Motor neuron (in vitro differentiated cells): ENCODE results near the gene COX5B. TPM values are rescaled to one million over a fixed set of nuclear protein-coding genes. Genes with fewer than 3 reads are reported as not detected.

Source experiments
- ATAC-seq, 8 experiments: fragments of 200-7000 bp; cut with Tn5 transposase; replicated peaks in 6 of 8; 2 replicates each; pipeline ENCODE4 v1.8.0; 2021; ENCODE audit warnings: mild to moderate bottlenecking in 8 of 8, moderate library complexity in 8 of 8
- H3K27ac ChIP-seq, 2 donors: fragments of 250-450 bp; sonication (Bioruptor Pico); 2 replicates each; pipeline ENCODE4 v1.9.0; 2021; ENCODE audit warnings: antibody characterized with exemption in 2 of 2, mild to moderate bottlenecking in 2 of 2, moderate library complexity in 1 of 2
- H3K4me1 ChIP-seq, 2 donors: fragments of 250-450 bp; sonication (Bioruptor Pico); replicated peaks in 1 of 2; 2 replicates each; pipeline ENCODE4 v1.6.1; 2021; ENCODE audit warnings: antibody characterized with exemption in 2 of 2, mild to moderate bottlenecking in 2 of 2, moderate library complexity in 1 of 2
- H3K4me3 ChIP-seq, 5 donors: fragments of 250-450 bp; sonication (Bioruptor Pico); 2 replicates each; pipeline ENCODE4 v1.9.0; 2021; ENCODE audit warnings: antibody characterized with exemption in 5 of 5, mild to moderate bottlenecking in 5 of 5, moderate library complexity in 4 of 5
- WGBS, 10 experiments: fragments of 450-650 bp; shearing (Covaris generic); methylation state at CpG; one replicate each; pipeline ENCODE4 v1.0.0; 2022; 5-methylcytosine and 5-hydroxymethylcytosine counted together
- in situ Hi-C, 9 experiments: fragments of 400-800 bp; cut with MboI; loops; one replicate each; pipeline ENCODE4 v1.15.0; 2021; ENCODE audit warnings: low sequenced_read_pairs in 9 of 9, low pct_unique_long_range_greater_than_20kb in 2 of 9; ENCODE audit not compliant: unreplicated experiment in 9 of 9
- total RNA-seq, 8 experiments: library from RNA; unstranded; fragments of 300-600 nt; gene quantifications; 2 replicates each; pipeline versions ENCODE4 v1.2.3 to v1.2.4, GENCODE V29; 2022

Gene COX5B
- total RNA-seq, 8 experiments from 2014 or later, result 290 to 531 (median 349) TPM

DNA sequence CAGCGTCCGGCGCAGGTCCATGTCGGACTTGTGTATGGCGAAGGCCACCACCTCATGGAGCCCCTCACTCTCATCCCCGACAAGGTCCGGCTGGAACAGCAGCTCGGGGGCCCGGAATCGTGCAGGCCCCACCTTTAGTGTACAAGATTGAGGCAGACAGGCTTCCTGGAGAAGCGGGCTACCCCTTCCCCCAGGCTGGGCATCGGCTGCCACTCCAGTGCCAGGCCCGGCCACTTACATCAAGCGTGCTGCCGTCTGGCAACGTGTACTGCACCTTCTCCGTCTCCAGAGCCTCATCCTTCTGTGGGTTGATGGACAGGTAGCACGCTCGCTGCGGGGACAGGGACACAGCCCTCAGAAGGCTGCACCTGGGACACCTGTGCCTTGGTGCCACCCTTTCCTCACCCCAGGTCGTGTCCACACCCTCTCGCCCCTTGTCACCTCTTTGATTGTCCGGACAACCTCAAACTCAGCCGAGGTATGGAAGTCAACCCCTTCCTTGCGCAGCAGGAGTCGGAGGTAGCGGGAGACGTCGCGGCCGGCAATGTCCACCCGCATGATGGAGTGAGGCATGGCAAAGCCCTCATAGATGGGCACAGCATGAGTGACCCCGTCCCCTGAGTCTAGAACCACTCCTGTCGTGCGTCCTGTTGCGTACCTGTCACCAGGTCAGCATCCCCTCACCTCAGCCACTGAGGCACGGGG, 12.3 kb downstream of the COX5B start:
- Histone ChIP-seq H3K4me3 (no peak overlapping the region), H3K4me1 (peaks cover 8 to 14% of the 10 kb centered on the region in 2 donors), H3K27ac (no peak overlapping the region)
- in situ Hi-C loops, result loop anchor here in 2 of 9 experiments (25.0 kb wide), 1 partner anchor 1596 kb away; no protein-coding TSS in a partner anchor
- no peak for ATAC-seq
- 91 to 100% (median 100%) methylated on average over 2 to 14 of the region's 37 CpGs; no CpG with 5 or more reads in 3 of the 10 experiments for WGBS, 10 experiments

DNA sequence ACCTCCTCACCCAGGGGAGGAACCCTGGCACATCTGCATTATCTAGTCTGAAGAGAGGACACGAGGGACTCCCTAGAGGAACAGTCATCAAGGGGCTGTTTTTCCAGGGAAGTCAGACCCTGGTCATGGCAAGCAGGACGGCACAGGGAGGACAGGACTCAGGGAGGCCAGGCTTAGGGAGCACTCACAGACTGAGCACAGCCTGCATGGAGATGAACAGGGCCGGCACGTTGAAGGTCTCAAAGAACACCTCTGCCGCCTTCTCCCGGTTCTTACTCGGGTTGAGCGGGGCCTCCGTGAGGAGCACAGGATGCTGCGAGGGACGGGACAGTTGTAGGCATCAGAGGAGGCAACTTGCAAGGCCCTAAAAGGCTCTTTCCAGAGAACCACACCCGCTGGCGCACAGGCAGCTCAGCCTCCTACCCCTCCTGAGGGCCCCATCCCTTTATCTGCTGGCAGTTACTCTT, 12.9 kb downstream of the COX5B start:
- in situ Hi-C loops, result loop anchor here in 2 of 9 experiments (25.0 kb wide), 1 partner anchor 1596 kb away; no protein-coding TSS in a partner anchor
- no peak overlapping the region for H3K27ac ChIP-seq
- 81 to 100% (median 95%) methylated on average over 1 to 8 of the region's 13 CpGs; no CpG with 5 or more reads in 4 of the 10 experiments for WGBS, 10 experiments
- no peak overlapping the region for H3K4me3 ChIP-seq
- ATAC-seq, result no peak
- H3K4me1 ChIP-seq, result peaks cover 8 to 14% of the 10 kb centered on the region in 2 donors

DNA sequence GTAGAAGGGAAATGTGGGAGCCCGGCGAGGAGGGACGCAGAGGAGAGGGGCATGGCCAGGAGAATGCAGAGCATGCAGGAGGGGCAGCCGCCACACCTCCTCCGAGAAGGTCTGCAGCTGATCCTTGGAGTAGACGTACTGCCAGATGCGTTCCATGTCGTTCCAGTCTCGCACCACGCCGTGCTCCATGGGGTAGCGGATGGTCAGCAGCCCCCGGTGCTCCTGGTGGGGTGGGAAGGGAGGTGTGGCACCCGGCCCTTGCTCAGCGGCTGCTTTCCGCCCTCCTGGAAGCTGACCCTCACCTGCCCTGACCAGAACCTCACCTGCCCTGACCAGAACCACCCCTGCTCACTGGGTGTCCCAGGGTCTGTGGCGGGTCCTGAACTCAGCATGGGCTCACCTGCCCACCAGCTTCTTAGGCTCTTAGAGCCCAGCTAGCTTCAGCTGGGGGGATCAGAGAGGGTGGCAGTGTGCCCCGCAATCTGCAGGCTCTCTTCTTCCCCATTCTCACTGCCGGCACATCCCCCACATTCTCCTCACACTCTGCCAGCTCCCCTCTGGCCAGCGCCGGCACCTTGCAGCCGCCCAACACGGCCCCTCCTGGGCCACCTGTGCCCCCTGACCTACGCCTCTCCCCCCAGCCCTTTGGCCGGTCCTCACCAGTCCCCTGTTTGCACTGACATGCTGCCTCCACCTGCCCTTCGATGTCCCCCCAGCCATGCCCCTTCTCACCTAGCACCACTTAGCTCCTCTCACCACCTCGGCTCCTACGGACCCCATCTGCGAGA, 13.6 kb downstream of the COX5B start:
- peaks cover 8 to 14% of the 10 kb centered on the region in 2 donors for H3K4me1 ChIP-seq
- WGBS, 10 experiments, result 81 to 100% (median 95%) methylated on average over 3 to 15 of the region's 29 CpGs; no CpG with 5 or more reads in 6 of the 10 experiments
- no peak overlapping the region for H3K4me3 ChIP-seq
- no peak for ATAC-seq
- no peak overlapping the region for H3K27ac ChIP-seq
- in situ Hi-C loops, result loop anchor here in 2 of 9 experiments (25.0 kb wide), 1 partner anchor 1597 kb away; no protein-coding TSS in a partner anchor

- WGBS, 10 experiments, result 80 to 90% methylated on average over 2 of the region's 20 CpGs; no CpG with 5 or more reads in 8 of the 10 experiments
- Histone ChIP-seq H3K27ac (no peak overlapping the region), H3K4me3 (no peak overlapping the region), H3K4me1 (peaks cover 8 to 14% of the 10 kb centered on the region in 2 donors)
- in situ Hi-C loops, result loop anchor here in 2 of 9 experiments (25.0 kb wide), 1 partner anchor 1598 kb away; no protein-coding TSS in a partner anchor
- no peak for ATAC-seq
Observed at GRCh38 chr2:97660044-97660774, 14.3 kb downstream of the COX5B start.

GRCh38 chr2:97660775-97661389, 15.0 kb downstream of the COX5B start:
- Histone ChIP-seq H3K27ac (no peak overlapping the region), H3K4me3 (no peak overlapping the region), H3K4me1 (peaks cover 8 to 14% of the 10 kb centered on the region in 2 donors)
- 20 to 100% (median 74%) methylated on average over 1 to 3 of the region's 18 CpGs; no CpG with 5 or more reads in 7 of the 10 experiments for WGBS, 10 experiments
- in situ Hi-C loops, result loop anchor here in 2 of 9 experiments (25.0 kb wide), 1 partner anchor 1599 kb away; no protein-coding TSS in a partner anchor
- ATAC-seq, result no peak

- ATAC-seq, result no peak
- no peak overlapping the region for H3K27ac ChIP-seq
- in situ Hi-C loops, result loop anchor here in 2 of 9 experiments (25.0 kb wide), 1 partner anchor 1600 kb away; no protein-coding TSS in a partner anchor
- H3K4me1 ChIP-seq, result peaks cover 8 to 14% of the 10 kb centered on the region in 2 donors
- WGBS, 10 experiments, result 63 to 100% (median 85%) methylated on average over 1 to 5 of the region's 6 CpGs; no CpG with 5 or more reads in 4 of the 10 experiments
- H3K4me3 ChIP-seq, result peak overlapping the region in 1 of 5 donors; percentile 94
Observed at GRCh38 chr2:97661927-97662326, 16.1 kb downstream of the COX5B start.

GRCh38 chr2:97662386-97662894, 16.6 kb downstream of the COX5B start:
- no peak for ATAC-seq
- peak overlapping the region; percentile 60 to 94 (median 71) for H3K4me3 ChIP-seq
- WGBS, 10 experiments, result 7 to 80% (median 40%) methylated on average over 1 to 9 of the region's 12 CpGs; no CpG with 5 or more reads in 1 of the 10 experiments
- peaks cover 8 to 14% of the 10 kb centered on the region in 2 donors for H3K4me1 ChIP-seq
- in situ Hi-C loops, result loop anchor here in 2 of 9 experiments (25.0 kb wide), 1 partner anchor 1600 kb away; no protein-coding TSS in a partner anchor
- peak overlapping the region; percentile 85 to 91 for H3K27ac ChIP-seq

GRCh38 chr2:97662895-97663625, 17.2 kb downstream of the COX5B start:
- ATAC-seq, result peak in 5 of 8 experiments; percentile 14 to 47 (median 30)
- Histone ChIP-seq H3K4me3 (peak overlapping the region; percentile 60 to 94 (median 71)), H3K27ac (peak overlapping the region; percentile 85 to 91), H3K4me1 (peaks cover 8 to 14% of the 10 kb centered on the region in 2 donors)
- in situ Hi-C loops, result loop anchor here in 2 of 9 experiments (25.0 kb wide), 1 partner anchor 1601 kb away; no protein-coding TSS in a partner anchor
- WGBS, 10 experiments, result 0 to 10% (median 0%) methylated on average over 1 to 10 of the region's 24 CpGs; no CpG with 5 or more reads in 1 of the 10 experiments

GRCh38 chr2:97663626-97663961, 17.7 kb downstream of the COX5B start:
- ATAC-seq, result no peak
- in situ Hi-C loops, result loop anchor here in 2 of 9 experiments (25.0 kb wide), 1 partner anchor 1601 kb away; no protein-coding TSS in a partner anchor
- Histone ChIP-seq H3K4me3 (peak overlapping the region; percentile 60 to 94 (median 71)), H3K27ac (peak overlapping the region; percentile 85 to 91), H3K4me1 (peaks cover 8 to 14% of the 10 kb centered on the region in 2 donors)
- WGBS, 10 experiments, result 0% methylated on average over 4 of the region's 46 CpGs; no CpG with 5 or more reads in 9 of the 10 experiments

- Histone ChIP-seq H3K4me1 (peaks cover 8 to 14% of the 10 kb centered on the region in 2 donors), H3K27ac (peak within 1 kb of the TSS; percentile 86 to 91), H3K4me3 (peak within 1 kb of the TSS; percentile 60 to 94 (median 71))
- WGBS, 10 experiments, result 0% methylated on average over 3 to 15 of the region's 60 CpGs; no CpG with 5 or more reads in 3 of the 10 experiments
- ATAC-seq, result peak; percentile 74 to 91 (median 89)
- in situ Hi-C loops, result loop anchor here in 2 of 9 experiments (25.0 kb wide), 1 partner anchor 1602 kb away; no protein-coding TSS in a partner anchor
Observed at GRCh38 chr2:97663962-97664635, 18.2 kb downstream of the COX5B start, which contains the start of gene ACTR1B. ACTR1B (minus strand) TSS chr2:97664044; CDS start chr2:97663890, 154 bp downstream.
